AG04449 (cell line): ENCODE measurements around the gene SUSD6.

Experiments used
- CTCF ChIA-PET: fragments of 350-600 bp; formaldehyde crosslinking; extraction: SDS; loops from one replicate; lab custom pipeline; 2021; ENCODE audit warnings: antibody characterized with exemption; lab: Yijun Ruan, JAX
- POLR2A ChIA-PET: fragments of 400-600, 350-600 bp; formaldehyde crosslinking; extraction: SDS; loops from one replicate; lab custom pipeline; 2020; ENCODE audit warnings: antibody characterized with exemption, inconsistent platforms; lab: Yijun Ruan, JAX
- DNase-seq: peaks from one replicate; pipeline ENCODE4 v3.0.0-alpha.2; 2010; ENCODE audit warnings: low read depth, low spot score
- H3K4me3 ChIP-seq: 2 replicates; pipeline ENCODE4 v1.5.1; 2011; ENCODE audit warnings: low read depth, mild to moderate bottlenecking, control low read depth, low read length
- CTCF ChIP-seq: IDR thresholded peaks from one replicate; pipeline ENCODE4 v1.5.1; 2011; ENCODE audit warnings: mild to moderate bottlenecking, moderate library complexity, low read length, control low read depth, inconsistent platforms; ENCODE audit not compliant: insufficient read depth; ENCODE audit errors: missing control alignments

SUSD6 gene

DNA sequence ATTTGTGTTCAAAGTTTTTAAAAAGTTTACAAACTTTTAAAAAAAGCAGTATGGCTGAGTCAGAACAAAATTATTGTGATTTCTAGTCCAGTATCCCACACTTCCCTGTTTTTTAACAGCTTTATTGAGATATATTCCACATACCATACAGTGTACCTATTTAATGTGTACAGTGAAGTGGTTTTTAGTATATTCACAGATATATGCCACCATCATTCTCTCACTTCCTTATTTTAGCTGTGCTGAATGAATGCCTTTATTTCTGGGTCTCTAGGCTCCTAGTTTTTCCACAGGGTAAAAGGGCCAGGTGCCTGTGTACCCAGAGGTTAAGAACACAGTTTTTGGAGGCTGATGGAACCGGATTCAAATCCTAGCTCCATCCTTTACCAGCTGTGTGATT, 96.7 kb downstream of the SUSD6 start:
- no peak overlapping the region for H3K4me3 ChIP-seq
- POLR2A ChIA-PET = no interaction called here
- CTCF ChIA-PET = interaction anchor here (1.5 to 3.9 kb wide), 2 partner anchors 10 to 123 kb away, joined by 4 to 18 read pairs; no protein-coding TSS in a partner anchor
- no peak for DNase-seq
- no peak for TF ChIP-seq CTCF

DNA sequence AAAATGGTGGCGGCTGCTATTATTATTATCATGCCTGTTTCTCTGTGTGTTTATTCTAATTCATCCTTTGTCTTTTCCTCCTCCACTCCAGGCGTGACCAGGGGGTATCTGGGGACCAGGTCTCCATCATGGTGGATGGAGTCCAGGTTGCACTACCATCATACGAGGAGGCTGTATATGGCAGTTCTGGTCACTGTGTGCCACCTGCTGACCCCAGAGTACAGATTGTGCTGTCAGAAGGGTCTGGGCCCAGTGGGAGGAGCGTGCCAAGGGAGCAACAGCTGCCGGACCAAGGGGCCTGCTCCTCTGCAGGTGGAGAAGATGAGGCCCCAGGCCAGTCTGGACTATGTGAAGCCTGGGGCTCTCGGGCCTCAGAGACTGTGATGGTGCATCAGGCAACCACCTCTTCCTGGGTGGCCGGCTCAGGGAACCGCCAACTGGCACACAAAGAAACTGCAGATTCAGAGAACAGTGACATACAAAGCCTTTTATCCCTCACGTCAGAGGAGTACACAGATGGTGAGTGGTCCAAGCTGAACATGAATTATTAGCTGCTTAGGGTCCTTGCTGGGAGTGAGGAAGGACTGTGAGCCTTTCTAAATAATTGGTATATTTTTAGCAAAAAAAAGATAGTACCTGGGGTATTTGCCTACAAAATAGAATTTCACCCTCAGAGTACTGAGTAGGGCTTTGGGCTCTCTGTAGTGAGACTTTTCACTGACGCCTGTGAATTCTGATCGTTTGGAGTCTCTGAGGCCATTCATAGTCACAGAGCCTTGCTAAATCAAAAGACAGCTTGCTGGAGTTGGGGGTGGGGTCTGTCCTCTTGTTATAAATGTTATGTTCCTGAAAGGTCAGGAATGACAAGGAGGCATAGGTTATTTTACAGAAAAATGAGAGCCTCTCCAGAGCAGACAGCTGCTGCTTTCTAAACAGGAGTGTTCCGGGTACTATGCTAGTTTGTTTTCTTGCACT, 97.5 kb downstream of the SUSD6 start:
- DNase-seq = no peak
- H3K4me3 ChIP-seq = no peak overlapping the region
- TF ChIP-seq CTCF = peak; percentile 25
- ChIA-PET CTCF (interaction anchor here (1.0 to 3.9 kb wide), 9 partner anchors 8 to 124 kb away, joined by 3 to 18 read pairs (median 4); no protein-coding TSS in a partner anchor), POLR2A (no interaction called here)

DNA sequence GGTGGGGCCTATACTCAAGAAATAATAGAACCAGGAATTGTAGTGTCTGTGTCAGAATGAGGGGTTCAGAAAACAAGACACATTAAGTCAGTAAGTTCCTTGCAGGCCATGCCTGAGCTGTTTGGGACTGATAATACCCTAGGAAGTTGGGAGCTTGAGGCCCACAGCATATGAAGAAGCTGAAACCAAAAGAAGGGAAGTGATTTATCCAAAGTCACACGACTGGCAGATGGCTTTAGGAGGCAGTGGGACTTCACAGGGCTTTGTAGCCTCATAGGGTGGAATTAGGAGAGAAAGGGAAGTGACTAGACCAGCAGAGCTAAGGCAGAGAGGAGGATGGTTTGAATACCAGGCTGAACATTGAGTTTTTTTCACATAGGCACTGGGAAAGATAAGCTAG, 99.0 kb downstream of the SUSD6 start:
- no peak overlapping the region for H3K4me3 ChIP-seq
- ChIA-PET CTCF (interaction anchor here (0.9 to 3.9 kb wide), 9 partner anchors 9 to 175 kb away, joined by 3 to 18 read pairs (median 4); no protein-coding TSS in a partner anchor), POLR2A (no interaction called here)
- no peak for DNase-seq
- TF ChIP-seq CTCF = no peak

- DNase-seq = no peak
- no peak for TF ChIP-seq CTCF
- CTCF ChIA-PET = interaction anchor here (0.8 to 3.9 kb wide), 8 partner anchors 10 to 175 kb away, joined by 3 to 18 read pairs (median 4); no protein-coding TSS in a partner anchor
- POLR2A ChIA-PET = no interaction called here
- no peak overlapping the region for H3K4me3 ChIP-seq
Observed at GRCh38 chr14:69711065-69711464, 99.7 kb downstream of the SUSD6 start.

DNA sequence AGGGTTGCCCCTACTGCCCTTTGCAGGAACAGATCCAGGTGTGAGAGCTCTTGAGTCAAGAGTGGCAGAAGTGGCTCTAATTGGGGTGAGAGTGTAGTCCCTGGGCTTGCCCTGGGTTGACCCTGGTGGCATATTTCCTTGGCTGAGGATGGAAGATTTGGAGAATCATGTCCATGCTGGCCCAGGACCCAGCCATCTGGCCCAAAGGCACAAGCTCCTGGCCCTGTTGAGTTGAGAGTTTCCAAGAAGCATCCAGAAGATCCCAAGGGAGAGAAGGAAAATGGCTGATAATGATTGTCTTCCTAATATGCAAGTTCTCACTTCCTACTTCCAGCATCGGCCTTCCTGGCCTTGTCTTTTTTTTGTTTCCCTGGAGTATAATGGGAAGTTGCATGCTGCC, 100.1 kb downstream of the SUSD6 start:
- no peak for TF ChIP-seq CTCF
- CTCF ChIA-PET = interaction anchor here (0.8 to 3.9 kb wide), 7 partner anchors 9 to 176 kb away, joined by 3 to 18 read pairs (median 4); no protein-coding TSS in a partner anchor
- DNase-seq = no peak
- POLR2A ChIA-PET = no interaction called here
- H3K4me3 ChIP-seq = no peak overlapping the region
